GM23338 (cell line): ENCODE data around the gene ITCH.

Experiments used
- EZH2phosphoT487 ChIP-seq: fragments of 200-600 bp; sonication (generic); IDR thresholded peaks from one replicate; pipeline ENCODE4 v1.8.1; 2018; ENCODE audit warnings: antibody characterized with exemption; ENCODE audit not compliant: unreplicated experiment
- TF ChIP-seq, protein P1 (sequence below), 2 experiments: fragments of 200-600 bp in 1 of 2; sonication (generic) in 1 of 2; conservative IDR thresholded peaks; 2 replicates each; pipeline versions ENCODE4 v1.5.1 to v1.6.1; 2016 to 2017; ENCODE audit warnings: antibody characterized with exemption in 2 of 2, low read depth in 2 of 2, mild to moderate bottlenecking in 2 of 2, moderate library complexity in 1 of 2

DNA sequence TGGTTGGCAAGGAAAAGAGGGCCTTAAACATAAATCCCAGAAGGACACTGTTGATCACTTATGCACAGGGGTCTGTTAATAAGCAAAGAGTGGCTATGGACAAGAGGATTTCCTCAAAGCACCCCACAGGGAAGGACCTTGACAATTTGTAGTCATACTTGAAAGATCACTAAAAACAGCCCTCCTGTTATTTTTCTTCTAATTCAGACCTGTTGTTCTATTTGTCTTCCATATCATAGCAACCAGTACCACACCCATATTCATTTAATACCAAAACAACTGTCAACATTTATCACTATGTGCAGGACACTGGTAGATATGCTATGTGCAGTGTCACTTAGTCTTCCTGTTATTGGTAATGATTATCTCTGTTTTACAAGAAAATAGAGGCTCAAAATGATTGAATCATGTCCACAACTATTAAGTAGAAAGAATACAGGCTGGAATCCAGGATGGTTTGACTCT, 149.9 kb downstream of the ITCH start:
- TF ChIP-seq, protein P1, sequence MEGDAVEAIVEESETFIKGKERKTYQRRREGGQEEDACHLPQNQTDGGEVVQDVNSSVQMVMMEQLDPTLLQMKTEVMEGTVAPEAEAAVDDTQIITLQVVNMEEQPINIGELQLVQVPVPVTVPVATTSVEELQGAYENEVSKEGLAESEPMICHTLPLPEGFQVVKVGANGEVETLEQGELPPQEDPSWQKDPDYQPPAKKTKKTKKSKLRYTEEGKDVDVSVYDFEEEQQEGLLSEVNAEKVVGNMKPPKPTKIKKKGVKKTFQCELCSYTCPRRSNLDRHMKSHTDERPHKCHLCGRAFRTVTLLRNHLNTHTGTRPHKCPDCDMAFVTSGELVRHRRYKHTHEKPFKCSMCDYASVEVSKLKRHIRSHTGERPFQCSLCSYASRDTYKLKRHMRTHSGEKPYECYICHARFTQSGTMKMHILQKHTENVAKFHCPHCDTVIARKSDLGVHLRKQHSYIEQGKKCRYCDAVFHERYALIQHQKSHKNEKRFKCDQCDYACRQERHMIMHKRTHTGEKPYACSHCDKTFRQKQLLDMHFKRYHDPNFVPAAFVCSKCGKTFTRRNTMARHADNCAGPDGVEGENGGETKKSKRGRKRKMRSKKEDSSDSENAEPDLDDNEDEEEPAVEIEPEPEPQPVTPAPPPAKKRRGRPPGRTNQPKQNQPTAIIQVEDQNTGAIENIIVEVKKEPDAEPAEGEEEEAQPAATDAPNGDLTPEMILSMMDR (conservative IDR thresholded peaks at IDR 0.05; ENCODE audit: low read depth in 2 of 2), result no peak
- no peak for TF ChIP-seq EZH2phosphoT487
